ENCODE measurements around the gene SPAAR. TPM values are rescaled to one million over a fixed set of nuclear protein-coding genes. Genes with fewer than 3 reads are reported as not detected.

The SPAAR gene
- total RNA-seq, 1 experiment from 2014 or later = not detected

GRCh38 chr9:35944841-35945240, 35.6 kb downstream of the SPAAR start (continued):
- no peak for TF ChIP-seq POLR2AphosphoS5 (IDR thresholded peaks at IDR 0.05; ENCODE audit: low read depth, low read length)
- TF ChIP-seq SIN3A (IDR thresholded peaks at IDR 0.05; ENCODE audit: low read depth) = no peak
- TF ChIP-seq MAX (IDR thresholded peaks at IDR 0.05) = no peak
- no peak for TF ChIP-seq CBX3 (IDR thresholded peaks at IDR 0.05; ENCODE audit: low read depth)
- TF ChIP-seq EGR1 (IDR thresholded peaks at IDR 0.05; ENCODE audit: low read depth) = no peak
- no peak for TF ChIP-seq JUND (IDR thresholded peaks at IDR 0.05)
- no peak for TF ChIP-seq ZNF274 (IDR thresholded peaks at IDR 0.05; ENCODE audit: low read depth, low read length)
- TF ChIP-seq TCF7L2 (IDR thresholded peaks at IDR 0.05; ENCODE audit: borderline replicate concordance, extremely low read depth, insufficient read depth, insufficient read length) = no peak
- TF ChIP-seq POLR2A (IDR thresholded peaks at IDR 0.05; ENCODE audit: borderline replicate concordance, extremely low read depth, insufficient read depth, insufficient read length) = no peak

- Histone ChIP-seq H3K27ac (ENCODE audit: low read depth, low read length) (peak overlapping the region; percentile 0; the same call in 1 of the 2 replicates), H3K27me3 (ENCODE audit: insufficient read depth, low read length) (no peaks in the 10 kb centered on the region), H3K9ac (ENCODE audit: low read length) (peak overlapping the region; percentile 36), H3K4me3 (replicated peaks in 1 of 2; ENCODE audit: low read depth in 1 of 2, low read length in 2 of 2) (peak overlapping the region; percentile 54 to 61), H3K9me3 (ENCODE audit: control insufficient read depth in 1 of 2, insufficient read depth in 1 of 2, low read depth in 1 of 2, low read length in 2 of 2) (no peaks in the 10 kb centered on the region), H3K79me2 (ENCODE audit: insufficient read depth, low read length) (no peaks in the 10 kb centered on the region), H3K4me1 (ENCODE audit: control insufficient read depth in 1 of 2, insufficient read depth in 2 of 2, low read length in 2 of 2) (peaks cover 9 to 27% of the 10 kb centered on the region in 2 experiments; a peak in 3 of 4 replicates), H3K9me2 (ENCODE audit: insufficient read depth) (no peaks in the 10 kb centered on the region), H3K4me2 (ENCODE audit: low read length) (peak overlapping the region; percentile 81), H4K20me1 (ENCODE audit: insufficient read depth) (no peaks in the 10 kb centered on the region), H3K36me3 (ENCODE audit: control insufficient read depth in 1 of 2, insufficient read depth in 2 of 2, low read length in 2 of 2) (no peaks in the 10 kb centered on the region), H2AFZ (ENCODE audit: low read depth, low read length, poor library complexity, severe bottlenecking) (peak overlapping the region; percentile 62)
- POLR2A ChIA-PET = interaction anchor here (0.9 to 1.8 kb wide), 4 partner anchors 9 to 820 kb away, joined by 3 to 4 read pairs (median 3); no protein-coding TSS in a partner anchor
- intact Hi-C loops (cut with micrococcal nuclease) = no loop called here
- peak; percentile 89 for ATAC-seq
- peak; percentile 81 for DNase-seq (ENCODE audit: low read depth, low spot score)
- RAD21 ChIA-PET (ENCODE audit: low non-redundant PET in 1 of 2, low total read pairs in 2 of 2, uncharacterized antibody in 2 of 2, unreplicated experiment in 2 of 2) = interaction anchor here in 1 of 2 experiments (2.0 kb wide), 1 partner anchor 34 kb away, joined by 6 read pairs; no protein-coding TSS in a partner anchor
- BruUV-seq (replicated peaks) = TSS peak; percentile 98
- CTCF ChIA-PET = interaction anchor here (0.6 to 3.1 kb wide), 19 partner anchors 9 to 155 kb away, joined by 3 to 32 read pairs (median 5); partner anchors contain the start of genes FAM221B, OR2S2 and TMEM8B
- peak; percentile 84 for TF ChIP-seq YY1 (IDR thresholded peaks at IDR 0.05; ENCODE audit: extremely low read depth, insufficient replicate concordance, low read depth, low read length)
- no peak for TF ChIP-seq EZH2phosphoT487 (IDR thresholded peaks at IDR 0.05; ENCODE audit: borderline replicate concordance)
- TF ChIP-seq EGR1 (IDR thresholded peaks at IDR 0.05; ENCODE audit: low read depth) = no peak
- no peak for TF ChIP-seq SIN3A (IDR thresholded peaks at IDR 0.05; ENCODE audit: low read depth)
- TF ChIP-seq FOSL1 (IDR thresholded peaks at IDR 0.05; ENCODE audit: low read depth) = no peak
- TF ChIP-seq CEBPB (IDR thresholded peaks at IDR 0.05; ENCODE audit: low read depth) = no peak
- peak; percentile 84 for TF ChIP-seq ELF1 (IDR thresholded peaks at IDR 0.05; ENCODE audit: borderline replicate concordance, low read depth)
- TF ChIP-seq RAD21 (IDR thresholded peaks at IDR 0.05; ENCODE audit: low read depth) = peak; percentile 63
- TF ChIP-seq ZNF274 (IDR thresholded peaks at IDR 0.05; ENCODE audit: low read depth, low read length) = no peak
- no peak for TF ChIP-seq ZFX (IDR thresholded peaks at IDR 0.05)
- TF ChIP-seq POLR2AphosphoS5 (IDR thresholded peaks at IDR 0.05; ENCODE audit: low read depth, low read length) = peak; percentile 68
- peak; percentile 14; the same call in 1 of the 2 replicates for TF ChIP-seq SP1 (IDR thresholded peaks at IDR 0.05; ENCODE audit: low read depth)
- TF ChIP-seq JUND (IDR thresholded peaks at IDR 0.05) = no peak
- TF ChIP-seq EZH2 (IDR thresholded peaks at IDR 0.05) = no peak
- peak; percentile 20 for TF ChIP-seq POLR2A (IDR thresholded peaks at IDR 0.05; ENCODE audit: borderline replicate concordance, extremely low read depth, insufficient read depth, insufficient read length)
- no peak for TF ChIP-seq SRF (IDR thresholded peaks at IDR 0.05; ENCODE audit: low read depth)
- no peak for TF ChIP-seq TCF7L2 (IDR thresholded peaks at IDR 0.05; ENCODE audit: borderline replicate concordance, extremely low read depth, insufficient read depth, insufficient read length)
- peak; percentile 64; the same call in 1 of the 2 replicates for TF ChIP-seq MAX (IDR thresholded peaks at IDR 0.05)
- TF ChIP-seq CBX3 (IDR thresholded peaks at IDR 0.05; ENCODE audit: low read depth) = peak; percentile 87
- no peak for TF ChIP-seq ATF3 (IDR thresholded peaks at IDR 0.05)
- no peak for TF ChIP-seq REST (IDR thresholded peaks at IDR 0.05; ENCODE audit: low read depth)
Measured at GRCh38 chr9:35945341-35946018, 36.2 kb downstream of the SPAAR start.
